BE2C (cell line): ENCODE results near the gene MAPK13.

ENCODE experiments used
- DNase-seq: peaks from one replicate; pipeline ENCODE4 v3.0.0-alpha.2; 2020
- H3K27me3 ChIP-seq: fragments of 250-450 bp; sonication (Bioruptor Pico); 2 replicates; pipeline ENCODE4 v1.5.1; 2020; ENCODE audit warnings: mild to moderate bottlenecking
- H3K36me3 ChIP-seq: fragments of 250-450 bp; sonication (Bioruptor Pico); 2 replicates; pipeline ENCODE4 v1.5.1; 2020; ENCODE audit warnings: mild to moderate bottlenecking
- H3K4me1 ChIP-seq: fragments of 250-450 bp; sonication (Bioruptor Pico); 2 replicates; pipeline ENCODE4 v1.5.1; 2020
- H3K4me3 ChIP-seq: 2 replicates; pipeline ENCODE4 v1.5.1; 2011; ENCODE audit warnings: low read depth, low read length
- H3K9me3 ChIP-seq: fragments of 250-450 bp; sonication (Bioruptor Pico); 2 replicates; pipeline ENCODE4 v1.5.1; 2020
- CTCF ChIP-seq: IDR thresholded peaks from 2 replicates; pipeline ENCODE4 v1.5.1; 2012; ENCODE audit warnings: mild to moderate bottlenecking, low read depth, low read length

The MAPK13 gene

GRCh38 chr6:36130667-36131510, 576 bp downstream of the MAPK13 start:
- no peaks in the 10 kb centered on the region for H3K27me3 ChIP-seq
- peak; percentile 51 for DNase-seq

GRCh38 chr6:36131511-36132245, 1.4 kb downstream of the MAPK13 start:
- DNase-seq = peak; percentile 87
- Histone ChIP-seq H3K27me3 (no peaks in the 10 kb centered on the region), H3K9me3 (no peaks in the 10 kb centered on the region), H3K36me3 (no peaks in the 10 kb centered on the region), H3K4me3 (peak overlapping the region; percentile 12; the same call in 1 of the 2 replicates), H3K4me1 (peaks cover 32% of the 10 kb centered on the region)
- no peak for TF ChIP-seq CTCF

More at GRCh38 chr6:36130667-36131510, 576 bp downstream of the MAPK13 start:
- Histone ChIP-seq H3K36me3 (no peaks in the 10 kb centered on the region), H3K4me1 (peaks cover 28% of the 10 kb centered on the region), H3K4me3 (no peak overlapping the region), H3K9me3 (no peaks in the 10 kb centered on the region)
- no peak for TF ChIP-seq CTCF

- Histone ChIP-seq H3K4me3 (no peak overlapping the region), H3K9me3 (no peaks in the 10 kb centered on the region), H3K36me3 (no peaks in the 10 kb centered on the region), H3K4me1 (peaks cover 32% of the 10 kb centered on the region), H3K27me3 (no peaks in the 10 kb centered on the region)
- TF ChIP-seq CTCF = no peak
- no peak for DNase-seq
Measured at GRCh38 chr6:36132246-36132895, 2.1 kb downstream of the MAPK13 start.

- Histone ChIP-seq H3K27me3 (no peaks in the 10 kb centered on the region), H3K4me1 (peaks cover 32% of the 10 kb centered on the region), H3K36me3 (no peaks in the 10 kb centered on the region), H3K9me3 (no peaks in the 10 kb centered on the region), H3K4me3 (no peak overlapping the region)
- no peak for DNase-seq
- no peak for TF ChIP-seq CTCF
Measured at GRCh38 chr6:36133148-36133547, 2.8 kb downstream of the MAPK13 start.

- DNase-seq = no peak
- no peaks in the 10 kb centered on the region for H3K36me3 ChIP-seq
- H3K9me3 ChIP-seq = no peaks in the 10 kb centered on the region
- no peak for TF ChIP-seq CTCF
- peaks cover 28% of the 10 kb centered on the region for H3K4me1 ChIP-seq
- no peaks in the 10 kb centered on the region for H3K27me3 ChIP-seq
- no peak overlapping the region for H3K4me3 ChIP-seq
Measured at GRCh38 chr6:36133912-36134311, 3.6 kb downstream of the MAPK13 start.
